Stimulated activated effector memory CD8-positive, alpha-beta T cell treated with anti-CD3 and anti-CD28 coated beads, Interleukin-12 subunit alpha, Interleukin-12 subunit beta, amount 100 ng/mL, for 72 hours (primary cell): ENCODE results near the gene FAM83C.
"Not testable (repeated sequence)": the region's sequence is repeated elsewhere in the genome, so short reads cannot be mapped to it uniquely, and the experiment has no call there.

ENCODE experiments used
- ATAC-seq: fragments of 150-1000 bp; cut with Tn5 transposase; 2 replicates; pipeline ENCODE4 v1.10.0; 2021
- DNase-seq, 2 donors: peaks; one replicate each; pipeline ENCODE4 v3.0.0; 2021 to 2022; ENCODE audit warnings: low spot score in 2 of 2
- H3K27ac Mint-ChIP-seq: one replicate; pipeline ENCODE4 v1.8.0; 2022; ENCODE audit warnings: mild to moderate bottlenecking, mixed read lengths
- H3K36me3 Mint-ChIP-seq: one replicate; pipeline ENCODE4 v1.8.0; 2022; ENCODE audit warnings: mild to moderate bottlenecking, mixed read lengths
- H3K4me1 Mint-ChIP-seq: one replicate; pipeline ENCODE4 v1.8.0; 2022; ENCODE audit warnings: mixed read lengths
- H3K4me3 Mint-ChIP-seq: one replicate; pipeline ENCODE4 v1.8.0; 2022; ENCODE audit warnings: mild to moderate bottlenecking, mixed read lengths
- H3K9me3 Mint-ChIP-seq: one replicate; pipeline ENCODE4 v1.8.0; 2022; ENCODE audit warnings: mixed read lengths

Gene FAM83C

DNA sequence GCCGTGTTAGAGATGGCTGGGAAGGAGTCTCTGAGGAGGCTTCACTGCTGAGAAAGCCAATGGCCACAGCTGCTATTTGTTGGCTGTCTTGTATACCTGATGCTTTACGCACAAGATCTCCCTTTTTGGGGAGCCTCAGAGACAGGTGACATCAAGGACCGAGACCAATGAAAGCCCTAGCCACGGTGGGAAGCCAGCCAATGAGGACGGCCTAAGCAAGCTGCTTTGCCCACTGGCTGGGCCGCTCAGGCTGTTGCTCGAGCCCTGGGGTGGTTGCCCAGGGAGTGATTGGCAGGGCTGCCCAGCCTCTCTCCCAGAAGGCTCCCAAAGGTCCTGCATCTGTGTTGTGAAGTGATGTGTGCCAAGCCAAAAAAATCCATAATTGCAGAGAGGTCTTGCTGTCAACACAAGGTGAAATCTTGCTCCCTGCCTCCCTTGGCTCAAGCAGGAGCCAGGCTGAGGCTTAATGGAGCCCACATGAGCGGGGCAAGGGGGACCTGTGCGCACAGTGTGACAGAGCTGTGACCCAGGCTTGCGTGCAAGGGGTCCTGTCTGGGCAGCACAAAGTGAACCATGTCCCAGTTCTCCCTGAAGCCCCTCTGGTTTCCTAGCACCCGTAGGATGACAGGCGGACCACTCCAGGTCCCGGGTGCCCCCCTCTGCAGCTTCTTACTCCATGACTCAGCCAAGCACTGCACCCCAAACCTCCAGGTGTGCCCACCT lies 18.6 kb downstream of the FAM83C start:
- H3K27ac Mint-ChIP-seq: peak overlapping the region; percentile 70
- DNase-seq: no peak

DNA sequence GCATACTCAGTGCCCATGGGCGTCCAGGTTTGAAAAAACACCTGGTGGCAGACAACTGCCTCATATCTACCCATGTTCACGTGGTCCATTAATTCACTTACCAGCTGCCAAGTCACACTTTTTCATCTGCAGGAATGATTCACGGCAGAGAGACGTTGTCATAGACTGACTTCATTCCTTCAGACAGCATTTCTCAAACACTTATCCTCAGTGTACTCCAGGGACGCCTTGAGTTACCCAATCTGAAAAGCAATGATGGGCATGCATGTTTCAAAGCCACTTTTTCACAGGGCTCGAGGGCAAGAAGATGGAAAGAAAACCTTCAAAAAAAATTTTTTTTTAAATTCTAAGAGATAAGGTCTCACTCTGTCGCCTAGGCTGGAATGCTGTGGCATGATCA lies 20.3 kb downstream of the FAM83C start:
- ATAC-seq: no peak
- H3K27ac Mint-ChIP-seq: peak overlapping the region; percentile 85
- no peak overlapping the region for H3K4me3 Mint-ChIP-seq
- H3K9me3 Mint-ChIP-seq: no peaks in the 10 kb centered on the region
- DNase-seq: no peak
- H3K36me3 Mint-ChIP-seq: peaks cover 71% of the 10 kb centered on the region
- peaks cover 46% of the 10 kb centered on the region for H3K4me1 Mint-ChIP-seq

More for the DNA sequence above, 18.6 kb downstream of the FAM83C start:
- Mint-ChIP-seq H3K9me3 (no peaks in the 10 kb centered on the region), H3K4me3 (no peak overlapping the region), H3K4me1 (peaks cover 49% of the 10 kb centered on the region), H3K36me3 (peaks cover 80% of the 10 kb centered on the region)
- ATAC-seq: no peak

DNA sequence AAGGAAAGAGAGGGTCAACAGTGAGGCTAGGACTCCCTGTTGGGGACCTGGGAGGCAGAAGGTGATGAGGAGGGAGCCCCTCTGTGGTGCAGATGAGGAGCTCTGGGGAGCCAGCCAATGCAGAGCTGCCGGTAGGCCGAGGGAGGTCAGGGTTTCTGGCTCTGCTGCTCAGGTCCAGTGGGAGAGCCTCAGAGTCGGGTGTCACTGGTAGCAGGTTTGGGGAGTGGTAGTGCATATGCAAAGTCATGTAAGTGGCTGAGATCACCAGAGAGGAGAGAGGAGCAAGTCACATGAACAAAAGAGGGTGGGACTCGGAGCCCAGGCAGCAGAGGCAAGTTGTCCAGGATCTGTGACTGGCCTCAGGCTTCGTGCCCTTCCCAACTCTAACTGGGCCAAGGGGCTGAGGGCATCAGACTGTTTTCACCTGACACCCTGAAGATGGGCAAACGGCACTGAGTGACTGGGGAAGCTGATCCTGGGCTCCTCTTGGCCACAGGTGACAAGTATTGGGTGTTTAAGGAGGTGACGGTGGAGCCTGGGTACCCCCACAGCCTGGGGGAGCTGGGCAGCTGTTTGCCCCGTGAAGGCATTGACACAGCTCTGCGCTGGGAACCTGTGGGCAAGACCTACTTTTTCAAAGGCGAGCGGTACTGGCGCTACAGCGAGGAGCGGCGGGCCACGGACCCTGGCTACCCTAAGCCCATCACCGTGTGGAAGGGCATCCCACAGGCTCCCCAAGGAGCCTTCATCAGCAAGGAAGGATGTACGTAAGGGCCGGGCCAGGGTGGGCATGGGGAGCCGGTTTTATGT lies 20.9 kb downstream of the FAM83C start:
- peaks cover 71% of the 10 kb centered on the region for H3K36me3 Mint-ChIP-seq
- peak overlapping the region; percentile 85 for H3K27ac Mint-ChIP-seq
- no peaks in the 10 kb centered on the region for H3K9me3 Mint-ChIP-seq
- H3K4me3 Mint-ChIP-seq: no peak overlapping the region
- no peak for DNase-seq
- ATAC-seq: no peak
- H3K4me1 Mint-ChIP-seq: peaks cover 40% of the 10 kb centered on the region

DNA sequence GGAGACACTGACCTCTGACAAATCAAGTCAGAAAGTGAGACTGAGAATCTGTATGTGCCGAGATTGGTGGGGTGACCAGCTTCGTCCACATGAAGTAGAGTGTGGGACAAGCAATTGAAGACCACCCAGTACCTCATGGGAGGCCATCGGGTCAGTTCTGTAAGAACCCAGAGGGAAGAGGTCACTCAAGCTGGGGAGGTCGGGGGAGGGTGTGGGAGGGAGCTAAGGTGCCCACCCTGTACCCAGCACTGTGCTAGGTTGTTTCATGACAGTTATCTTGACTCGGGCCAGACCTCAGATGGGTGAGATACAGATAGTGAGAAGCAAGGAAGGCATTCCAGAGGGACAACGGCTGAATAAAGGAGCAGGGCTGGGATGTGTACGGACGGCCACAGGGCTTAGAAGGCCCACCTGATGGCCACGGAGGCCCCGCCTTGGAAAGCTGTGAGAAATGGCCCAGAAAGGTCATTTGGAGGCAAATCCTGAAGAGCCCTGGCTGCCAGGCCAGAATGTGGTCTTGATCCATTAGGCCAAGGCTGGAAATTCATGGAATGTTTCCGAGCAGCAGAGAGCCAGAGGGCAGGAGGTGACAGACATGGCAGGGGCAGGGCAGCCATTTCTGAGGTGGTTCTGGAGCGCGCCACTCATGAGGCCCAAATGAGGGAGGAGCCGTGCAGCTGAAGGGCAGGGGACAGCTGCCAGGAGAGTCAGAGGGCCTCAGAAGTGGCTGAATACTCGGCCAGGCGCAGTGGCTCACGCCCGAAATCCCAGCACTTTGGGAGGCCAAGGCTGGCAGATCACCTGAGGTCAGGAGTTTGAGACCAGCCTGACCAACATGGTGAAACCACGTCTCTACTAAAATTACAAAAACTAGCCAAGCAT lies 22.0 kb downstream of the FAM83C start:
- peaks cover 30% of the 10 kb centered on the region for H3K4me1 Mint-ChIP-seq
- no peak for ATAC-seq
- H3K36me3 Mint-ChIP-seq: peaks cover 72% of the 10 kb centered on the region
- no peak overlapping the region for H3K4me3 Mint-ChIP-seq
- peak overlapping the region; percentile 85 for H3K27ac Mint-ChIP-seq
- no peaks in the 10 kb centered on the region for H3K9me3 Mint-ChIP-seq
- DNase-seq: no peak

DNA sequence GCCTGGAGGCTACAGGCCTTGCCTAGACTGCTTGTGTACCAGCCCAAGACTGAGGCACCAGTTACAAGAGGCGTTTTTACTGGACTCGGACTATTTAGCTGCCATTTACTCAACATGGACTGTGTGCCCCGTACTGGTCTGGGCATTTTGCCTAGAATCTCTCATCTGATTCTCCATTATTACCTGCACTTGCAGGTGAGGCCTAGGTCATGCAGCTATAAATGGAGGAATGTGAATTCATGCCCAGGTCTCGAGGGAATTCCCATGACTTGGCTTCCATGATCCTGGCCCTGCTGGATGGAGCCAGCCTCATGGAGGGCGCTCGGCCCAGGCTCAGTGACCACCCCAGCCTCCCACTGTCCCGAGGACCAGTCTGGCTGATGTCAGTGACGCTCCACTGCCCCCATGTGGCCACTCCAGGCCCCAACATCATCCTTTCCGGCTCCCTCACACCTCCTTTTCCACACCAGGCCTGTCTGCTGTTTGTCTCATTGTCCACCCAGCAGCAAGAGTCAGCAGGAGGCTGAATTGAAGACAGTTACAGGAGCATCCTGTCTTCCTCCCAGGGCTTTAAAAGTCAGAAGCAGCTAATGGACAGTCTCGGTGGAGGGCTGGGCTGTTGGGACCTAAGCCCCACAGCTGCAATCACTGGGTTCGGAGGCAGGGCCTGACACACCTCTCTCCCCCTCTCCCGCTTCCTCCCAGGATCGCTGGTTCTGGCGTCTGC lies 23.0 kb downstream of the FAM83C start:
- Mint-ChIP-seq H3K9me3 (no peaks in the 10 kb centered on the region), H3K4me1 (peaks cover 34% of the 10 kb centered on the region), H3K36me3 (peaks cover 67% of the 10 kb centered on the region), H3K4me3 (no peak overlapping the region), H3K27ac (no peak overlapping the region)
- peak; percentile 77 for ATAC-seq
- peak; percentile 41 to 82 for DNase-seq

DNA sequence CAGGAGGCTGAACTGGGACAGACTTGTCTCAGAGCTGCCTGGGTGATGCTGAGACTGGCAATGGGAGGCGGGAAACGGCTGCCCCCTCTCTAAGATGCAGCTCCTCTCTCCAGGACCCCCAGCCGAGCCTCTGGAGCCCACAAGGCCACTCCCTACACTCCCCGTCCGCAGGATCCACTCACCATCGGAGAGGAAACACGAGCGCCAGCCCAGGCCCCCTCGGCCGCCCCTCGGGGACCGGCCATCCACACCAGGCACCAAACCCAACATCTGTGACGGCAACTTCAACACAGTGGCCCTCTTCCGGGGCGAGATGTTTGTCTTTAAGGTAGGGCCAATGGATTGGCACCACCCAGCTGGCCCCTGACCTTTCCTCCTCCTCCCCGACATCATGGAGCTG lies 25.1 kb downstream of the FAM83C start:
- H3K4me1 Mint-ChIP-seq: peaks cover 41% of the 10 kb centered on the region
- H3K36me3 Mint-ChIP-seq: peaks cover 61% of the 10 kb centered on the region
- no peak for DNase-seq
- no peak for ATAC-seq
- no peak overlapping the region for H3K4me3 Mint-ChIP-seq
- H3K9me3 Mint-ChIP-seq: no peaks in the 10 kb centered on the region
- H3K27ac Mint-ChIP-seq: peak overlapping the region; percentile 73

DNA sequence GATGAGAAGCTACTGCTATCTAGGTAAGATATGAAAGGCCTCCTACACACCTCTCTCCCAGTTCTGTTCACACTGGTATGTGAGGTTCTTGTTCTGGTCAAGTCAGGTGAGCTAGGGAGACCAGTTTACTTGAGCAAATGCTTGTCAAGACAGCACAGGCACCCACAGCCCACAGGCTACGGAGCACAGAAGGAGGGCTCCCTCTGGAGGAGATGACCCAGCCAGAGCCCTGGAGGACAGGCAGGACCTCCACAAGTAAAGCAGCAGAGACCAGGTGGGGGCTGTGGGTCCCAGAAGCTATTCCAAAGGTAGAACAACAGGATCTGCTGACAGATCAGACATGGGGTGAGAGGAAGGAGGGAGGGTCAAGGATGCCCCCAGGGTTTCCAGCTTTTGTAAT lies 27.5 kb downstream of the FAM83C start:
- Mint-ChIP-seq H3K4me3 (no peak overlapping the region), H3K36me3 (peaks cover 40% of the 10 kb centered on the region), H3K4me1 (peaks cover 27% of the 10 kb centered on the region), H3K9me3 (no peaks in the 10 kb centered on the region), H3K27ac (no peak overlapping the region)
- ATAC-seq: no peak
- no peak for DNase-seq

DNA sequence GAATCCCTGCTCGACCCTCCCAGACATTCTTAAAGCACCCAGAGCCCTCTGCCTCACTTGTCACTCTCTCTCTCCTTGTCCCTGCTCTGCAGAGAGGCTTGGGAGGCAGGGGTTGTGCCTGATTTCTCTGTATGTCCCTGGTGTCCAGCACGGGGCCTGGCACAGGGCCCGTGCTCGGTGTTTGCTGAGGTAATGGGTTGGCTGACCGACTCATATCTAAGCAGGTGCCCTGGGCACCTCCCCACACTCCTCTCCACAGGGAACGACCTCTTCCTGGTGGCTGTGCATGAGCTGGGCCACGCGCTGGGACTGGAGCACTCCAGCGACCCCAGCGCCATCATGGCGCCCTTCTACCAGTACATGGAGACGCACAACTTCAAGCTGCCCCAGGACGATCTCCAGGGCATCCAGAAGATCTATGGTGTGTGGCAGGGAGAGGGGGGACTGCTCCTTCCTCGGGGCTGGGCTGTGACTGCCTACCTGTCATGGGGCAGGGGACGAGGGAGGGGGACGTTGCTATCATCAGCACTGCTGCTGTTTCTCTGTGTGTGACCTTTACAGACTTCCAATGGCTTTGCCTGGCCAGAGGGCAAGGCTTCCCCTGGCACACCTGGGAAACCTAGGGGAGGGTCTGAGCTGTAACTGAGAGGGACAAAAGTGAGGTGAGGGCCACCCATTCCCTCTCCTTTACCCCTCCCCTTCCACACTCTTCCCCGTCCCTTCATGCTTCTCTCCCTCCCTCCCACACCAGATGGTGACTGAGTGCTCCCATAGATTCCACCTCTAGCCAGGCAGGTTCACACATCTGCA lies 28.5 kb downstream of the FAM83C start:
- H3K27ac Mint-ChIP-seq: peak overlapping the region; percentile 79

DNA sequence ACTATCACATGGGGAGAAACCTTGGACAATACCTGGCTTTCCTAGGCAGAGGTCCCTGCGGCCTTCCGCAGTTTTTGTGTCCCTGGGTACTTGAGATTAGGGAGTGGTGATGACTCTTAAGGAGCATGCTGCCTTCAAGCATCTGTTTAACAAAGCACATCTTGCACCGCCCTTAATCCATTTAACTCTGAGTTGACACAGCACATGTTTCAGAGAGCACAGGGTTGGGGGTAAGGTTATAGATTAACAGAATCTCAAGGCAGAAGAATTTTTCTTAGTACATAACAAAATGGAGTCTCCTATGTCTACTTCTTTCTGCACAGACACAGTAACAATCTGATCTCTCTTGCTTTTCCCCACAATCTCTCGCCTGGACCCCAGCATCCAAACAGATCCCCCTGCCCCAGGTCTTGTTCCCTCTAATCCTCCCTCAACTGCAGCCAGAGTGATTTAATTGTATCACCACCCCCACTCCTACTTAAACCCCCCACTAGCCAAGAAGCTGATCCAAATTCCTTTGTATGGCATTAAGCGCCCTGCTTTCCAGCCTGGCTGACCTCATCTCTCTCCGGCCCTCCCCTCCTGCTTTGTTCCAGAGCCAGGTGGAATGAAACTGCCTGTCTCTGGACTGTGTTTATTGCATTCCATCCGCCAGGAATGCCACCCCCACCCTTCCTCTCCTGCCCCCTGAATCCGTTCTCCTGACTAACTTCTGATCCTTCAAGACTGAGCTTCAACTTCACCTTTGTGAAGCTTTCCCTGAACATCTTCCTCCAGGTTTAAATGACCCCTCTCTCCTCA lies 29.3 kb downstream of the FAM83C start:
- not testable (repeated sequence) for ATAC-seq, H3K4me3 Mint-ChIP-seq
- peak overlapping the region; percentile 79 for H3K27ac Mint-ChIP-seq

More for the DNA sequence above, 28.5 kb downstream of the FAM83C start:
- Mint-ChIP-seq H3K9me3 (no peaks in the 10 kb centered on the region), H3K4me1 (peaks cover 19% of the 10 kb centered on the region), H3K36me3 (peaks cover 31% of the 10 kb centered on the region), H3K4me3 (no peak overlapping the region)
- ATAC-seq (no peak), DNase-seq (no peak)

DNA sequence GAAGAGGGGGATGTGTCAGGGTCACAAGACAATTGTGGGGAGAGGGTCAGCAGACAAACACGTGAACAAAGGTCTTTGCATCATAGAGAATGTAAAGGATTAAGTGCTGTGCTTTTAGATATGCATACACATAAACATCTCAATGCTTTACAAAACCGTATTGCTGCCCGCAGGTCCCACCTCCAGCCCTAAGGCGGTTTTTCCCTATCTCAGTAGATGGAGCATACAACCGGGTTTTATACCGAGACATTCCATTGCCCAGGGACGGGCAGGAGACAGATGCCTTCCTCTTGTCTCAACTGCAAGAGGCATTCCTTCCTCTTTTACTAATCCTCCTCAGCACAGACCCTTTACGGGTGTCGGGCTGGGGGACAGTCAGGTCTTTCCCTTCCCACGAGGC lies 29.9 kb downstream of the FAM83C start:
- not testable (repeated sequence) for ATAC-seq, H3K9me3 Mint-ChIP-seq, H3K4me3 Mint-ChIP-seq, H3K27ac Mint-ChIP-seq, DNase-seq
- H3K4me1 Mint-ChIP-seq: peaks cover 12% of the 10 kb centered on the region
- peaks cover 27% of the 10 kb centered on the region for H3K36me3 Mint-ChIP-seq

More for the DNA sequence above, 29.3 kb downstream of the FAM83C start:
- H3K36me3 Mint-ChIP-seq: peaks cover 31% of the 10 kb centered on the region
- DNase-seq, H3K9me3 Mint-ChIP-seq: not testable (repeated sequence)
- peaks cover 18% of the 10 kb centered on the region for H3K4me1 Mint-ChIP-seq

DNA sequence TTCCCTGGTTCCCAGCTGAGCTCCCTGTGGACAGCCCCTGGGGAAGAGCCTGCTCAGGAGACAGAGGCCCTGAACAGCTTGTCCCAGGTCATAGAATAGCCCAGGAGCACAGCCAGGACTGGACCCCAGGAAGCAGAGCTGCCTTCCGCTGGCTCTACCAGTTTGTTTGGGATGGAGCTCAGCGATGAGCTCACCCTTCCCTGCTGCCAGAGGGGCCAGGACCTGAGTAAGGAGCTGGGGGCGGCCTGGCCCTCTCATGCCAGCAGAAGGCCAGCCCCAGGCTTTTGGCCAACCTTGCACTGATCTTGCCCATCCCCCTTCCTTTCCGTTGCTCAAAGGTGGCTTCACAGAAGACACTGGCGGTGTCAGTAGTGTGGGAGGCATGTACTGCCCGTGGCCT lies 31.8 kb downstream of the FAM83C start:
- no peaks in the 10 kb centered on the region for H3K9me3 Mint-ChIP-seq
- ATAC-seq (no peak), DNase-seq (no peak)
- H3K4me3 Mint-ChIP-seq: no peak overlapping the region
- peaks cover 11% of the 10 kb centered on the region for H3K36me3 Mint-ChIP-seq
- peaks cover 11% of the 10 kb centered on the region for H3K4me1 Mint-ChIP-seq
- no peak overlapping the region for H3K27ac Mint-ChIP-seq

DNA sequence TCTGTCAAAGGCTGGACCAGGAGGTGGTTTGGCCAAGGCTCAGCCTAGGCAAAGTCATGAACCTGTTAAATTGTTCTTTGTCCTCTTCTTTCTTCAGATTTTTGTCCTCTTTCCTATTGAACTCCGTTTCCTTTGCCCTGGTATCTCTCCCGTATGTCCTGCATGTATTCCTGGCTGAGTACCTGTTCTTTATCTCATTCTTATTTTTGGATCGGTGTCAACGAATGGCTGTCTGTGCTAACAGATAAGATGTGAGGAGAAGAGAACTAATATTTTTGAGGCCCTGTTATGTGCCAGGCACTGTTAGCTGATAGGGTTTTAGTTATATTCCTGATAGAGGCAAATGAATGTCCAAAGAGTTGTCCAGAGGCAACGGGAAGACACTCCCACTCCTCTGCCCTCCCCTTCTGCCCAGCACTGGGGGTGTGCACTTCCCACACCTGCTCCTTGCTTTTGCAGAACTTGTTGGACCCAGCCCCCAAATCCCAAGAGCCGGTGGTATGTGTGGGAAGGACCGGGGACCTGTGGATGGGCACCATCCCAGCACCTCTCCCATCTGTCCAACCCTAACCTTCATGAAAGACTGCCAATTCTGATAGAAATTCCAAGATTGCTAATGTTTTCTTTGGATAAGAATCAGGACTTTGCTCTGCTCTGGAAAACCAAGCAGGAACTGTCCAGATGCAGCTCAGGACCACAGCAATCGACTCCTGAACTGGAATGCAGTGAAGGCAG lies 34.9 kb downstream of the FAM83C start:
- H3K27ac Mint-ChIP-seq: no peak overlapping the region
- peaks cover 10% of the 10 kb centered on the region for H3K4me1 Mint-ChIP-seq
- no peak overlapping the region for H3K4me3 Mint-ChIP-seq
- no peak for DNase-seq
- H3K36me3 Mint-ChIP-seq: peaks cover 2% of the 10 kb centered on the region
- ATAC-seq: no peak
- no peaks in the 10 kb centered on the region for H3K9me3 Mint-ChIP-seq

DNA sequence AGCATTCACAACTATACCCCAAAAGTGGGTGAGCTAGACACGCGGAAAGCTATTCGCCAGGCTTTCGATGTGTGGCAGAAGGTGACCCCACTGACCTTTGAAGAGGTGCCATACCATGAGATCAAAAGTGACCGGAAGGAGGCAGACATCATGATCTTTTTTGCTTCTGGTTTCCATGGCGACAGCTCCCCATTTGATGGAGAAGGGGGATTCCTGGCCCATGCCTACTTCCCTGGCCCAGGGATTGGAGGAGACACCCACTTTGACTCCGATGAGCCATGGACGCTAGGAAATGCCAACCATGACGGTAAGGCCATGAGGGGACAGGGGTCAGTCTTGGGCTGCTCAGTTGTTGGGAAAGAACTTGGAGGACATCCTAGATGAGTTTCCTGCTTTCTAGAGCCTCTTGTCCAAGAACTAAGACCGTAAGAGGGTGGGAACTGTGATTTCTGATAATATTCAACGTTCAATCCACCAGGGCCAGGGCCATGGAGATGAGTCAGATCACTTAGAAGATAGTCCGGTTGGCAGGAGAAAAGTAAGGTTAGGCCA lies 37.7 kb downstream of the FAM83C start:
- H3K27ac Mint-ChIP-seq: peak overlapping the region; percentile 74
- H3K36me3 Mint-ChIP-seq: peaks cover 9% of the 10 kb centered on the region
- peaks cover 33% of the 10 kb centered on the region for H3K4me1 Mint-ChIP-seq
- DNase-seq (no peak), ATAC-seq (no peak)
- no peak overlapping the region for H3K4me3 Mint-ChIP-seq
- no peaks in the 10 kb centered on the region for H3K9me3 Mint-ChIP-seq
